Fibroblast of lung (primary cell): Measurements from ENCODE around the gene DCST2. TPM values are rescaled to one million over a fixed set of nuclear protein-coding genes. Genes with fewer than 3 reads are reported as not detected.
A peak's percentile ranks its signal among the peaks of the same experiment; 100 is the strongest.

Source experiments
- DNase-seq, 2 donors: peaks; one replicate each; pipeline versions ENCODE4 v3.0.0 to v3.0.0-alpha.2; 2010; ENCODE audit warnings: low read depth in 2 of 2
- H2AFZ ChIP-seq: 2 replicates; pipeline ENCODE4 v1.5.1; 2012; ENCODE audit warnings: low read length, control low read depth, inconsistent platforms
- H3K27ac ChIP-seq: 2 replicates; pipeline ENCODE4 v1.5.1; 2011; ENCODE audit warnings: low read length, control low read depth; ENCODE audit not compliant: insufficient read depth
- H3K27me3 ChIP-seq: 2 replicates; pipeline ENCODE4 v1.5.1; 2011; ENCODE audit warnings: mild to moderate bottlenecking, low read length; ENCODE audit not compliant: control insufficient read depth, insufficient read depth
- H3K36me3 ChIP-seq: 2 replicates; pipeline ENCODE4 v1.5.1; 2011; ENCODE audit warnings: low read length; ENCODE audit not compliant: control insufficient read depth, insufficient read depth
- H3K4me1 ChIP-seq: 2 replicates; pipeline ENCODE4 v1.5.1; 2011; ENCODE audit warnings: low read length; ENCODE audit not compliant: control insufficient read depth, insufficient read depth; ENCODE audit errors: extremely low read depth
- H3K4me2 ChIP-seq: 2 replicates; pipeline ENCODE4 v1.5.1; 2011; ENCODE audit warnings: low read length, control low read depth; ENCODE audit not compliant: insufficient read depth; ENCODE audit errors: extremely low read depth
- H3K4me3 ChIP-seq, 4 experiments: fragments of 200-600 bp in 1 of 4; sonication (generic) in 1 of 4; replicated peaks in 1 of 4; 2 replicates each; pipeline ENCODE4 v1.5.1; 2011 to 2016; ENCODE audit warnings: low read length in 4 of 4, low read depth in 3 of 4, mild to moderate bottlenecking in 3 of 4, control low read depth in 2 of 4, inconsistent platforms in 1 of 4, mixed read lengths in 1 of 4; ENCODE audit not compliant: insufficient read depth in 1 of 4; ENCODE audit errors: control extremely low read depth in 1 of 4
- H3K79me2 ChIP-seq: 2 replicates; pipeline ENCODE4 v1.5.1; 2012; ENCODE audit warnings: mild to moderate bottlenecking, low read length, inconsistent platforms; ENCODE audit not compliant: control insufficient read depth, insufficient read depth
- H3K9ac ChIP-seq: 2 replicates; pipeline ENCODE4 v1.5.1; 2011; ENCODE audit warnings: mild to moderate bottlenecking, low read length, control low read depth; ENCODE audit not compliant: insufficient read depth
- H3K9me3 ChIP-seq: 2 replicates; pipeline ENCODE4 v1.5.1; 2012; ENCODE audit warnings: low read depth, low read length; ENCODE audit not compliant: control insufficient read depth, insufficient read depth
- H4K20me1 ChIP-seq: 2 replicates; pipeline ENCODE4 v1.5.1; 2011; ENCODE audit warnings: low read length; ENCODE audit not compliant: control insufficient read depth, insufficient read depth; ENCODE audit errors: extremely low read depth
- EZH2 ChIP-seq: IDR thresholded peaks from 2 replicates; pipeline ENCODE4 v1.5.1; 2012; ENCODE audit warnings: low read length, control low read depth, mild to moderate bottlenecking; ENCODE audit errors: missing control alignments
- polyA plus RNA-seq, 2 donors: library from polyadenylated mRNA; depleted of rRNA in 1 of 2; stranded (reverse) in 1 of 2; unstranded in 1 of 2; fragments of >200 nt; gene quantifications; 2 replicates each; pipeline ENCODE4 v1.2.1, GENCODE V29; 2011 to 2012; ENCODE audit warnings: missing spikeins in 1 of 2
- total RNA-seq: library from RNA; depleted of rRNA; stranded (reverse); fragments of >200 nt; gene quantifications from 2 replicates; pipeline ENCODE4 v1.2.1, GENCODE V29; 2014
- TF ChIP-seq, protein P1 (sequence below), 2 donors: IDR thresholded peaks in 1 of 2; conservative IDR thresholded peaks in 1 of 2; 1 replicate in 1 of 2; 2 replicates in 1 of 2; pipeline ENCODE4 v1.5.1; 2011 to 2012; ENCODE audit warnings: low read length in 2 of 2, control low read depth in 1 of 2, inconsistent platforms in 1 of 2, low read depth in 1 of 2, mild to moderate bottlenecking in 1 of 2

Gene DCST2
- total and polyA plus RNA-seq, 2 donors (not counting 1 experiment from before 2014, with no cell fraction given) = 0.06 to 0.17 TPM

- Histone ChIP-seq H3K79me2 (no peaks in the 10 kb centered on the region), H3K4me2 (peak overlapping the region; percentile 40), H3K27ac (no peak overlapping the region), H3K9ac (no peak overlapping the region), H3K36me3 (no peaks in the 10 kb centered on the region), H4K20me1 (no peaks in the 10 kb centered on the region), H3K27me3 (peaks cover 64% of the 10 kb centered on the region), H3K4me3 (no peak overlapping the region), H3K9me3 (no peaks in the 10 kb centered on the region), H2AFZ (no peak overlapping the region), H3K4me1 (peaks cover 9% of the 10 kb centered on the region)
- peak; percentile 100 for TF ChIP-seq EZH2
- TF ChIP-seq, protein P1, sequence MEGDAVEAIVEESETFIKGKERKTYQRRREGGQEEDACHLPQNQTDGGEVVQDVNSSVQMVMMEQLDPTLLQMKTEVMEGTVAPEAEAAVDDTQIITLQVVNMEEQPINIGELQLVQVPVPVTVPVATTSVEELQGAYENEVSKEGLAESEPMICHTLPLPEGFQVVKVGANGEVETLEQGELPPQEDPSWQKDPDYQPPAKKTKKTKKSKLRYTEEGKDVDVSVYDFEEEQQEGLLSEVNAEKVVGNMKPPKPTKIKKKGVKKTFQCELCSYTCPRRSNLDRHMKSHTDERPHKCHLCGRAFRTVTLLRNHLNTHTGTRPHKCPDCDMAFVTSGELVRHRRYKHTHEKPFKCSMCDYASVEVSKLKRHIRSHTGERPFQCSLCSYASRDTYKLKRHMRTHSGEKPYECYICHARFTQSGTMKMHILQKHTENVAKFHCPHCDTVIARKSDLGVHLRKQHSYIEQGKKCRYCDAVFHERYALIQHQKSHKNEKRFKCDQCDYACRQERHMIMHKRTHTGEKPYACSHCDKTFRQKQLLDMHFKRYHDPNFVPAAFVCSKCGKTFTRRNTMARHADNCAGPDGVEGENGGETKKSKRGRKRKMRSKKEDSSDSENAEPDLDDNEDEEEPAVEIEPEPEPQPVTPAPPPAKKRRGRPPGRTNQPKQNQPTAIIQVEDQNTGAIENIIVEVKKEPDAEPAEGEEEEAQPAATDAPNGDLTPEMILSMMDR (conservative IDR thresholded peaks at IDR 0.05 in 1 of 2, IDR thresholded peaks at IDR 0.05 in 1 of 2; ENCODE audit: low read depth in 1 of 2, low read length in 2 of 2) = no peak
- no peak for DNase-seq
These were observed 48.1 kb upstream of the DCST2 start for GRCh38 chr1:155081472-155082300.

DNA sequence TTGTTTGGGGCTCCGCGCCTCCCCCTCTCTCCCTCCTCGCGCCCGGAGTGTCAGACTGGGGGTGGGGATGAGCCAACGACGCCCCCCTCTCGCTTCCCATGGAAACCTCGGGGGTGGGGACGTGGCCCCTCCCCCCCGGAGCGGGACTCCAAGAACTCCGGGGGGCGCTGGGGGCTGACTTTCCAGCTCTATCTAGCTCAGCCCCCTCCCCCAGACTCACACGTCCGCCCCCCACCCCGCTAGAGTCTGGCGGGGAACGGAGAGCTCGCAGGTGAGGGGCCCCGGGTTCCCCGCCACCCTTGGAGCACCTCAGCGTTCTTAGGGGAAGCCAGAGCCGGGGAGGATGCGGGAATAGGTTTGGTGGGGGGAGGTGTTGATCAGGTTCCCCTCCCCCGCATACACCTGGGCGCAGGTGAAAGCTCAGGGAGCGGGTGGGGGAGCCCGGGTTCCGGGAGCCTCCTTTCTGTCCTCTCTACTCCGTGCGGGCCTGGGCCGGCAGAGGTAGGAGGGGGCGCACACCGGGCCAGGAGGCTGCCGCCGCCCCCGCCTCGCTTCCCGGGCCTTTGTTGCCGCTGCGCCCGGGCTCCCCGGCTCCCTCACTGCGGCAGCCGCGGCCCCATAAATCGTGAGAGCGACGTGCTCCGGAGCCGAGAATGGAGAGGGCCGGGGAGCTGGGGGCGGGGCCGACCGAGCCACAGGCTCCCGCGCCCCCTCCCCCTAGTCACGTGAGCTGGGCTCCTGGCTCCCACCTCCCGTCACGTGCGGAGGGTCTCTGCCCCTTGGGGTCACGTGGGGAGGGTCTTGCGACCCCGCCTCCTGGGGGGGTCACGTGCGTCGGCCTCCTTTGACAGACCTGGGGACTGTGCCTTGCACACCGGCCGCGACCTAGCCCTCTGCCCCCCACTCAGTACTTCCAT lies 47.0 kb upstream of the DCST2 start:
- no peaks in the 10 kb centered on the region for H3K36me3 ChIP-seq
- TF ChIP-seq EZH2 = no peak
- TF ChIP-seq, protein P1 (conservative IDR thresholded peaks at IDR 0.05 in 1 of 2, IDR thresholded peaks at IDR 0.05 in 1 of 2; ENCODE audit: low read depth in 1 of 2, low read length in 2 of 2) = no peak
- no peak overlapping the region for H3K9ac ChIP-seq
- no peak overlapping the region for H3K4me2 ChIP-seq
- no peak overlapping the region for H2AFZ ChIP-seq
- peaks cover 6% of the 10 kb centered on the region for H3K4me1 ChIP-seq
- H3K27ac ChIP-seq = no peak overlapping the region
- no peak overlapping the region for H3K4me3 ChIP-seq
- H3K9me3 ChIP-seq = no peaks in the 10 kb centered on the region
- peaks cover 72% of the 10 kb centered on the region for H3K27me3 ChIP-seq
- DNase-seq = no peak
- no peaks in the 10 kb centered on the region for H3K79me2 ChIP-seq
- H4K20me1 ChIP-seq = no peaks in the 10 kb centered on the region
